ENCODE measurements around the gene TP53I13. TPM values are rescaled to one million over a fixed set of nuclear protein-coding genes. Genes with fewer than 3 reads are reported as not detected.

The TP53I13 gene
- total and polyA plus RNA-seq, 2 of the 13 experiments (the other 11 are each of a cell fraction or from before 2014, with no cell fraction given): 16.9 to 25.7 TPM

DNA sequence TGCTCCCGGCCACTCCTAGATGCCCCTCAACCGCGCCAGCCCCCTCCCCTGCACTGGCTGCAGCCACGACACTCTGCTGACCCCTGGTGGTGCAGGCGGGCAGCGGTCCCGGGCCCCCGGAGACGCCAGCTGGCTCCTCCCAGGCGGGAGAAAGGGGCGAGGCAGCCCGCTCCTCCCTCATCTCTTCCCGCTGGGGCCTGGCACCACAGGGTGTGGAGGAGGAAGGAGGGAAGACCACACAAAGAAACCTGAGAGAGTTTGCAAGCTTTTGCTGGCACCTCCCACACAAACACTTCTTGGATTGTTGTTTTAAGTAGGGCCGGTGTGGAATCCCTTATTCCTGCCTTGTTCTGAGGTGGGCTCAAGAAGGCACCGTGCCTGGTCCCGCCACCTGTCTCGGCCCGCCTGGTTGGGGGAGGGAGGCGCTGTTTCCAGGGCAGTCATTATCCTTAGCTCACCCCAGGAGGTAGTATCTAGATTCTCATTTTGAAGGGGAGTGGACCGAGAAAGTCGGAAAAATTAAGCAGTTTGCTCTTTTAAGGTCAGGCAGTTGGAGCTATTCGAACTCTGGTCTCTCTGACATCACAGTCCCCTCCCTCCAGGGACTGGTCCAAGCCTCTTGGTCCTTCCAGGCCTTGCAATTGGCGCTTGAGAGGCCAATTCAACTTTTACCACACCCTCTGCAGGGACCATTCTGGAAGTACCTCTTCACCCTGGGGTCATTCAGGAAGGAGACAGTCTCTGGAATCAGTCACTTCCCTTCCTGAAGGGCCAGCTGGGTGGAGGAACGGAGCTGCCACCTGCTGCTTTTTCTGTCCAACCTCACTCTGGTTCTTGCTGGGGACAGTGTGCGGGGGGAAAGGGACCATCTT lies 23.5 kb downstream of the TP53I13 start (continued):
- TF ChIP-seq, protein P1, sequence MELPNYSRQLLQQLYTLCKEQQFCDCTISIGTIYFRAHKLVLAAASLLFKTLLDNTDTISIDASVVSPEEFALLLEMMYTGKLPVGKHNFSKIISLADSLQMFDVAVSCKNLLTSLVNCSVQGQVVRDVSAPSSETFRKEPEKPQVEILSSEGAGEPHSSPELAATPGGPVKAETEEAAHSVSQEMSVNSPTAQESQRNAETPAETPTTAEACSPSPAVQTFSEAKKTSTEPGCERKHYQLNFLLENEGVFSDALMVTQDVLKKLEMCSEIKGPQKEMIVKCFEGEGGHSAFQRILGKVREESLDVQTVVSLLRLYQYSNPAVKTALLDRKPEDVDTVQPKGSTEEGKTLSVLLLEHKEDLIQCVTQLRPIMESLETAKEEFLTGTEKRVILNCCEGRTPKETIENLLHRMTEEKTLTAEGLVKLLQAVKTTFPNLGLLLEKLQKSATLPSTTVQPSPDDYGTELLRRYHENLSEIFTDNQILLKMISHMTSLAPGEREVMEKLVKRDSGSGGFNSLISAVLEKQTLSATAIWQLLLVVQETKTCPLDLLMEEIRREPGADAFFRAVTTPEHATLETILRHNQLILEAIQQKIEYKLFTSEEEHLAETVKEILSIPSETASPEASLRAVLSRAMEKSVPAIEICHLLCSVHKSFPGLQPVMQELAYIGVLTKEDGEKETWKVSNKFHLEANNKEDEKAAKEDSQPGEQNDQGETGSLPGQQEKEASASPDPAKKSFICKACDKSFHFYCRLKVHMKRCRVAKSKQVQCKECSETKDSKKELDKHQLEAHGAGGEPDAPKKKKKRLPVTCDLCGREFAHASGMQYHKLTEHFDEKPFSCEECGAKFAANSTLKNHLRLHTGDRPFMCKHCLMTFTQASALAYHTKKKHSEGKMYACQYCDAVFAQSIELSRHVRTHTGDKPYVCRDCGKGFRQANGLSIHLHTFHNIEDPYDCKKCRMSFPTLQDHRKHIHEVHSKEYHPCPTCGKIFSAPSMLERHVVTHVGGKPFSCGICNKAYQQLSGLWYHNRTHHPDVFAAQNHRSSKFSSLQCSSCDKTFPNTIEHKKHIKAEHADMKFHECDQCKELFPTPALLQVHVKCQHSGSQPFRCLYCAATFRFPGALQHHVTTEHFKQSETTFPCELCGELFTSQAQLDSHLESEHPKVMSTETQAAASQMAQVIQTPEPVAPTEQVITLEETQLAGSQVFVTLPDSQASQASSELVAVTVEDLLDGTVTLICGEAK (IDR thresholded peaks at IDR 0.05): no peak
- TF ChIP-seq, protein P1 (CRISPR knock-in tag; IDR thresholded peaks at IDR 0.05): no peak
- no peak for TF ChIP-seq ZMYM4 (CRISPR knock-in tag; IDR thresholded peaks at IDR 0.05)
- TF ChIP-seq, protein P2, sequence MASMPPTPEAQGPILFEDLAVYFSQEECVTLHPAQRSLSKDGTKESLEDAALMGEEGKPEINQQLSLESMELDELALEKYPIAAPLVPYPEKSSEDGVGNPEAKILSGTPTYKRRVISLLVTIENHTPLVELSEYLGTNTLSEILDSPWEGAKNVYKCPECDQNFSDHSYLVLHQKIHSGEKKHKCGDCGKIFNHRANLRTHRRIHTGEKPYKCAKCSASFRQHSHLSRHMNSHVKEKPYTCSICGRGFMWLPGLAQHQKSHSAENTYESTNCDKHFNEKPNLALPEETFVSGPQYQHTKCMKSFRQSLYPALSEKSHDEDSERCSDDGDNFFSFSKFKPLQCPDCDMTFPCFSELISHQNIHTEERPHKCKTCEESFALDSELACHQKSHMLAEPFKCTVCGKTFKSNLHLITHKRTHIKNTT (CRISPR knock-in tag; IDR thresholded peaks at IDR 0.05): no peak
- TF ChIP-seq TCF7L2 (IDR thresholded peaks at IDR 0.05; ENCODE audit: low read depth, low read length): no peak
- TF ChIP-seq RFXAP (CRISPR knock-in tag; IDR thresholded peaks at IDR 0.05; ENCODE audit: borderline replicate concordance): 0 out of 2 replicates have a peak, but pooled peaks have one; percentile 39
- TF ChIP-seq KLF13 (CRISPR knock-in tag; IDR thresholded peaks at IDR 0.05): no peak
- peak; percentile 45 for TF ChIP-seq HNRNPLL (IDR thresholded peaks at IDR 0.05; ENCODE audit: low read depth, low read length, poor library complexity, severe bottlenecking)
- TF ChIP-seq SRSF4 (IDR thresholded peaks at IDR 0.05; ENCODE audit: low read depth, low read length, poor library complexity, severe bottlenecking): no peak
- no peak for TF ChIP-seq HMG20A (CRISPR knock-in tag; IDR thresholded peaks at IDR 0.05; ENCODE audit: borderline replicate concordance)
- 0 out of 2 replicates have a peak, but pooled peaks have one; percentile 8 for TF ChIP-seq ZNF776 (CRISPR knock-in tag; IDR thresholded peaks at IDR 0.05)
- TF ChIP-seq ZNF383 (CRISPR knock-in tag; IDR thresholded peaks at IDR 0.05; ENCODE audit: borderline replicate concordance): no peak
- 0 out of 2 replicates have a peak, but pooled peaks have one; percentile 32 for TF ChIP-seq TP53 (CRISPR knock-in tag; conservative IDR thresholded peaks at IDR 0.05)
- 0 out of 2 replicates have a peak, but pooled peaks have one; percentile 16 for TF ChIP-seq SIX4 (CRISPR knock-in tag; IDR thresholded peaks at IDR 0.05)
- TF ChIP-seq, protein P3, sequence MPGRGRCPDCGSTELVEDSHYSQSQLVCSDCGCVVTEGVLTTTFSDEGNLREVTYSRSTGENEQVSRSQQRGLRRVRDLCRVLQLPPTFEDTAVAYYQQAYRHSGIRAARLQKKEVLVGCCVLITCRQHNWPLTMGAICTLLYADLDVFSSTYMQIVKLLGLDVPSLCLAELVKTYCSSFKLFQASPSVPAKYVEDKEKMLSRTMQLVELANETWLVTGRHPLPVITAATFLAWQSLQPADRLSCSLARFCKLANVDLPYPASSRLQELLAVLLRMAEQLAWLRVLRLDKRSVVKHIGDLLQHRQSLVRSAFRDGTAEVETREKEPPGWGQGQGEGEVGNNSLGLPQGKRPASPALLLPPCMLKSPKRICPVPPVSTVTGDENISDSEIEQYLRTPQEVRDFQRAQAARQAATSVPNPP (CRISPR knock-in tag; IDR thresholded peaks at IDR 0.05): no peak
- no peak for TF ChIP-seq ZFP36 (IDR thresholded peaks at IDR 0.05; ENCODE audit: borderline replicate concordance, low read depth, low read length, partially characterized antibody)
- TF ChIP-seq KLF9 (CRISPR knock-in tag; IDR thresholded peaks at IDR 0.05; ENCODE audit: low read depth): no peak
- no peak for TF ChIP-seq ZNF674 (CRISPR knock-in tag; IDR thresholded peaks at IDR 0.05; ENCODE audit: low read depth)
- peak; percentile 59; the same call in 1 of the 2 replicates for TF ChIP-seq HOXA5 (CRISPR knock-in tag; IDR thresholded peaks at IDR 0.05)

Measured in HepG2 (cell line).